PC-9 (cell line): ENCODE measurements around the gene RTN4RL1. TPM values are rescaled to one million over a fixed set of nuclear protein-coding genes. Genes with fewer than 3 reads are reported as not detected.

Experiments used
- BruUV-seq: library from RNA; stranded (reverse); fragments of 400-500 nt; replicated peaks from 2 replicates; lab custom pipeline; 2021; lab: Mats Ljungman, UMichigan
- CTCF ChIA-PET: fragments of 300-600 bp; sonication (Branson Sonifier 250); formaldehyde crosslinking; loops from one replicate; lab custom pipeline; 2022; ENCODE audit warnings: antibody characterized with exemption; lab: Charles Lee
- POLR2A ChIA-PET: fragments of 300-600 bp; sonication (Branson Sonifier 250); formaldehyde crosslinking; loops from one replicate; lab custom pipeline; 2022; ENCODE audit warnings: antibody characterized with exemption; ENCODE audit not compliant: unreplicated experiment; lab: Charles Lee
- DNase-seq, 2 experiments: peaks; one replicate each; pipeline versions ENCODE4 v3.0.0 to v3.0.0-alpha.2; 2015 to 2022; ENCODE audit warnings: mixed read lengths in 1 of 2
- H2AFZ ChIP-seq: fragments of 200-600 bp; sonication (generic); 2 replicates; pipeline ENCODE4 v1.8.1; 2017; ENCODE audit warnings: antibody characterized with exemption
- H3F3A ChIP-seq: fragments of 200-600 bp; sonication (generic); 2 replicates; pipeline ENCODE4 v1.8.1; 2017; ENCODE audit warnings: antibody characterized with exemption, mild to moderate bottlenecking, low read depth; ENCODE audit not compliant: insufficient read depth
- H3K27ac ChIP-seq: fragments of 200-600 bp; sonication (generic); 2 replicates; pipeline ENCODE4 v1.6.1; 2016; ENCODE audit warnings: mixed run types
- H3K27me3 ChIP-seq: fragments of 200-600 bp; sonication (generic); 2 replicates; pipeline ENCODE4 v1.6.1; 2016; ENCODE audit warnings: low read depth, mixed run types; ENCODE audit not compliant: insufficient read depth
- H3K36me3 ChIP-seq: fragments of 200-600 bp; sonication (generic); 2 replicates; pipeline ENCODE4 v1.6.1; 2016; ENCODE audit warnings: low read depth, mixed run types
- H3K4me1 ChIP-seq: fragments of 200-600 bp; sonication (generic); replicated peaks from 2 replicates; pipeline ENCODE4 v1.6.1; 2016; ENCODE audit warnings: mixed run types; ENCODE audit not compliant: insufficient read depth
- H3K4me2 ChIP-seq: fragments of 200-600 bp; sonication (generic); 2 replicates; pipeline ENCODE4 v1.6.1; 2017; ENCODE audit warnings: mixed run types
- H3K4me3 ChIP-seq: fragments of 200-600 bp; sonication (generic); 2 replicates; pipeline ENCODE4 v1.6.1; 2016; ENCODE audit warnings: mixed run types
- H3K79me2 ChIP-seq: fragments of 200-600 bp; sonication (generic); 2 replicates; pipeline ENCODE4 v1.6.1; 2017; ENCODE audit warnings: low read depth, mixed run types
- H3K9me2 ChIP-seq: fragments of 200-600 bp; sonication (generic); 2 replicates; pipeline ENCODE4 v1.8.1; 2017; ENCODE audit warnings: mild to moderate bottlenecking; ENCODE audit not compliant: insufficient read depth
- H3K9me3 ChIP-seq: fragments of 200-600 bp; sonication (generic); 2 replicates; pipeline ENCODE4 v1.8.1; 2016; ENCODE audit warnings: low read depth; ENCODE audit not compliant: insufficient read depth
- H4K20me1 ChIP-seq: fragments of 200-600 bp; sonication (generic); 2 replicates; pipeline ENCODE4 v1.8.1; 2017; ENCODE audit not compliant: insufficient read depth
- EZH2 ChIP-seq: fragments of 200-600 bp; sonication (generic); IDR thresholded peaks from 2 replicates; pipeline ENCODE4 v1.8.0; 2017; ENCODE audit warnings: antibody characterized with exemption, low read depth
- intact Hi-C: fragments of 100-400 bp; cut with micrococcal nuclease; formaldehyde crosslinking; loops from one replicate; pipeline ENCODE4 v1.10.0; 2022; ENCODE audit not compliant: unreplicated experiment
- total RNA-seq: library from RNA; stranded (reverse); gene quantifications from 2 replicates; pipeline ENCODE4 v1.2.3, GENCODE V29; 2021
- TF ChIP-seq, protein P1 (sequence below): fragments of 200-600 bp; sonication (generic); conservative IDR thresholded peaks from 2 replicates; pipeline ENCODE4 v1.6.1; 2017; ENCODE audit warnings: mixed run types, antibody characterized with exemption, mild to moderate bottlenecking, moderate library complexity

The RTN4RL1 gene
- total RNA-seq, 1 experiment from 2014 or later, result 0.13 TPM

DNA sequence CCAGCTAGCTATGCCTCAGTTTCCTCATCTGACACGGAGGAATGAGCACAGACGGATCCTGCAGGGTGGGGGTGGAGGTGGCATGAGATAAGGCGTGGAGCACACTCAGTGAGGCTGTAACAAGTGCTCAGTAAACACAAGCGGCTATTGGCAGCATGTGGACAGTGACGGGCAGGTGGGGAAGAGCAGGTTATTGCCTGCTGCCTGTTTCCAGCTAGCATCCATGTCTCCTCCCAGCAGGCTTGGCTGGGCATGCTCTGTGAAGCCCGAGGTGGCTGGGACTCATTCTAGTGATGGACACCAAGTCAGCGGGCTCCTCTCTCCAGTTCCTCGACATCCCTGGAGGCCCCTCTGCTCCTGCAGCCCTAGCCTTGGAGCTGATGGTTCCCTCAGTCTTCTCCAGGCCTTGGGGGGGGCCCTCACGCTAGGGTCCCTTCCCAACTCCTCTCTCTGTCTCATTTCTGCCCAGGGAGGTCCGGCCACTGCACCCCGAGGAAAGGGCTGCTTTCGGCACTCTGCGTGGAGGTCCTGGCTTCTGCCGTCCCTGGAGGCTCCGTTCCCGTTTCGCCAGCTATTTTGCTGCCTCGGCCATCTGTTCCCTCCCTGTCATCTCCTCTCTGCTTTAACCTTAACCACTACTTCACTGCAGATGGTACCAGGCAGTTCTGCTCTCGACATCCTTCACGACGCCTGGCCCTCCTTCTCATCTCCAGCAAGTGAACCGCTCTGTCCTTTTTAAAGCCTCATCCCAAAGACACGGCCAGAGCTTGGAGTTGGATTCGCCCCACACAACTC lies 6.2 kb downstream of the RTN4RL1 start:
- no TSS peak for BruUV-seq
- no peaks in the 10 kb centered on the region for H3K9me2 ChIP-seq
- peaks cover 11% of the 10 kb centered on the region for H3K4me1 ChIP-seq
- no peaks in the 10 kb centered on the region for H3K79me2 ChIP-seq
- CTCF ChIA-PET, result interaction anchor here (0.5 kb wide), 2 partner anchors 17 to 445 kb away, joined by 3 read pairs; no protein-coding TSS in a partner anchor
- H3K27me3 ChIP-seq, result peaks cover 23% of the 10 kb centered on the region
- no peaks in the 10 kb centered on the region for H3K9me3 ChIP-seq
- no peak overlapping the region for H3K4me2 ChIP-seq
- no peaks in the 10 kb centered on the region for H4K20me1 ChIP-seq
- TF ChIP-seq, protein P1, sequence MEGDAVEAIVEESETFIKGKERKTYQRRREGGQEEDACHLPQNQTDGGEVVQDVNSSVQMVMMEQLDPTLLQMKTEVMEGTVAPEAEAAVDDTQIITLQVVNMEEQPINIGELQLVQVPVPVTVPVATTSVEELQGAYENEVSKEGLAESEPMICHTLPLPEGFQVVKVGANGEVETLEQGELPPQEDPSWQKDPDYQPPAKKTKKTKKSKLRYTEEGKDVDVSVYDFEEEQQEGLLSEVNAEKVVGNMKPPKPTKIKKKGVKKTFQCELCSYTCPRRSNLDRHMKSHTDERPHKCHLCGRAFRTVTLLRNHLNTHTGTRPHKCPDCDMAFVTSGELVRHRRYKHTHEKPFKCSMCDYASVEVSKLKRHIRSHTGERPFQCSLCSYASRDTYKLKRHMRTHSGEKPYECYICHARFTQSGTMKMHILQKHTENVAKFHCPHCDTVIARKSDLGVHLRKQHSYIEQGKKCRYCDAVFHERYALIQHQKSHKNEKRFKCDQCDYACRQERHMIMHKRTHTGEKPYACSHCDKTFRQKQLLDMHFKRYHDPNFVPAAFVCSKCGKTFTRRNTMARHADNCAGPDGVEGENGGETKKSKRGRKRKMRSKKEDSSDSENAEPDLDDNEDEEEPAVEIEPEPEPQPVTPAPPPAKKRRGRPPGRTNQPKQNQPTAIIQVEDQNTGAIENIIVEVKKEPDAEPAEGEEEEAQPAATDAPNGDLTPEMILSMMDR, result no peak
- no peak for TF ChIP-seq EZH2
- H3F3A ChIP-seq, result peaks cover 18% of the 10 kb centered on the region; the same call in 1 of the 2 replicates
- POLR2A ChIA-PET, result no interaction called here
- no peaks in the 10 kb centered on the region for H3K36me3 ChIP-seq
- peak in 1 of 2 experiments; percentile 20 for DNase-seq
- H2AFZ ChIP-seq, result no peak overlapping the region
- intact Hi-C loops, result loop anchor here (10.0 kb wide), 1 partner anchor 304 kb away; the partner anchor contains the start of gene TLCD2
- no peak overlapping the region for H3K4me3 ChIP-seq
- no peak overlapping the region for H3K27ac ChIP-seq

DNA sequence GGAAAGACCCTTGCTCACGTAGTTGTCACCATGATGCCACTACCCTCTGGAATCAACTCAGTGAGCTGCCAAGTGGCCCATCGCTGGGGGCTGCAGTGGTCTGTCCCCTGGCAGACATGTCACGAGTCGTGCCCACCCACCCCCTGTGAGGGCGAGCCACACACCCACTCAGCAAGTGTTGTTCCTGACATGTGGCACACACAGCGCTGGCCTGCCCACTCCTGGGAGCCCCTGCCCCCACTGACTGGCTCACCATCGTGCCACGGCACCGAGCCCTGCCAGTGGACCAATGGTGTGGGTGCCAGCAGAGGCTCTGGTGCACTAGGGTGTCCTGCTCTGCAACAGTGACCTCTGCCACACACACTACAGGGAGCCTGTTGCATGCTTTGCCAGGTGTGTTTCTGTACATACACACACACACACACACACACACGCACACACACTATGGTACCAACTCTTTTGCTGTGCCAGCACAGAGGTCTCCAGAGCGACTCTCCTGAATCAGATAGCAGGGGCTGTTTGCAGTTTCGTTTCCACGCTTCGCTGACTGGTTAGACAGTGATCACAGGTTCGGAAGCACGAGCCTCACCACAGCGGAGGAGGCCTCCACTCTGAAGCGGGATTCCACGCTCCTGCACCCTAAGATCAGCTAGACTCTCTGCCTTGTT lies 7.7 kb downstream of the RTN4RL1 start:
- Histone ChIP-seq H3K9me2 (no peaks in the 10 kb centered on the region), H3K9me3 (no peaks in the 10 kb centered on the region), H3K36me3 (no peaks in the 10 kb centered on the region), H3K79me2 (no peaks in the 10 kb centered on the region), H3K27ac (no peak overlapping the region), H3K4me2 (no peak overlapping the region), H2AFZ (no peak overlapping the region), H4K20me1 (no peaks in the 10 kb centered on the region), H3K27me3 (peaks cover 17% of the 10 kb centered on the region), H3K4me3 (no peak overlapping the region), H3F3A (peaks cover 21% of the 10 kb centered on the region), H3K4me1 (peaks cover 26% of the 10 kb centered on the region)
- ChIA-PET CTCF (no interaction called here), POLR2A (no interaction called here)
- DNase-seq, result peak in 1 of 2 experiments; percentile 28
- BruUV-seq, result no TSS peak
- TF ChIP-seq, protein P1, result no peak
- no peak for TF ChIP-seq EZH2
- intact Hi-C loops, result loop anchor here (10.0 kb wide), 1 partner anchor 303 kb away; the partner anchor contains the start of gene TLCD2

DNA sequence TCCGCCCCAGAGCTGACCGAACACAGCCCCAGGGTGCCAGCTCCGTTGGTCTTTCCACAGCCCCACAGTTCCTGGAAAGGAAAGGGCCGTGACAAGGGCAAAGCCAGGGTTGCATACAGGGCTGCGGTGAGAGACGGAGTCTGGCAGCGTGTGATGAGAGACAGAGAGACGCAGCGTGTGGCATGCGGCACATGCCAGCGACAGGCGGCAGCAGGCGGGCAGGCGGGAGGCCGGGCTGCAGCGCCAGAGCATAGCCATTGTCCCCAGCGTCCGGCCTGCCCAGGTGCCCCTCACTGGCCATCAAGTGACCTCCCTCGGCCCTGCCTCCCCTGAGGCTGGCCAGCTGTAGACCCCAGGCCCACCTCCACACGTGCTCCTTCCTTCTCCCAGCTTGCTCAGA lies 8.6 kb downstream of the RTN4RL1 start:
- no peak overlapping the region for H2AFZ ChIP-seq
- H3K4me3 ChIP-seq, result no peak overlapping the region
- peaks cover 32% of the 10 kb centered on the region for H3K4me1 ChIP-seq
- no peak for DNase-seq
- H3K9me2 ChIP-seq, result no peaks in the 10 kb centered on the region
- H3F3A ChIP-seq, result peaks cover 24% of the 10 kb centered on the region
- TF ChIP-seq, protein P1, result no peak
- no peak for TF ChIP-seq EZH2
- ChIA-PET CTCF (no interaction called here), POLR2A (no interaction called here)
- intact Hi-C loops, result loop anchor here (10.0 kb wide), 1 partner anchor 302 kb away; the partner anchor contains the start of gene TLCD2
- H3K9me3 ChIP-seq, result no peaks in the 10 kb centered on the region
- no peak overlapping the region for H3K27ac ChIP-seq
- no peak overlapping the region for H3K4me2 ChIP-seq
- no peaks in the 10 kb centered on the region for H3K79me2 ChIP-seq
- no peaks in the 10 kb centered on the region for H3K36me3 ChIP-seq
- peaks cover 15% of the 10 kb centered on the region for H3K27me3 ChIP-seq
- H4K20me1 ChIP-seq, result no peaks in the 10 kb centered on the region
- BruUV-seq, result no TSS peak
